Endothelial cell of umbilical vein (primary cell): ENCODE data around the gene SLC25A46. TPM values are rescaled to one million over a fixed set of nuclear protein-coding genes. Genes with fewer than 3 reads are reported as not detected.

Experiments used
- BruUV-seq: library from RNA; stranded (reverse); fragments of 400-500 nt; replicated peaks from 2 replicates; lab custom pipeline; 2021; lab: Mats Ljungman, UMichigan
- CTCF ChIA-PET: fragments of 300-600, 350-600 bp; sonication (Branson Sonifier 250); formaldehyde crosslinking; loops from one replicate; lab custom pipeline; 2021; ENCODE audit warnings: antibody characterized with exemption, inconsistent platforms; lab: Charles Lee
- POLR2A ChIA-PET: fragments of 300-600, 350-600 bp; sonication (Branson Sonifier 250); formaldehyde crosslinking; loops from one replicate; lab custom pipeline; 2021; ENCODE audit warnings: antibody characterized with exemption, inconsistent platforms; lab: Charles Lee
- DNase-seq: peaks from one replicate; pipeline ENCODE4 v3.0.0-alpha.2; 2011; ENCODE audit warnings: low read depth, low spot score
- FAIRE-seq: peaks from 2 replicates; lab custom pipeline; 2011; peaks lifted over from hg19 to GRCh38; lab: Jason Lieb, UNC
- H2AFZ ChIP-seq: 2 replicates; pipeline ENCODE4 v1.6.0; 2012; ENCODE audit warnings: low read depth, low read length, control low read depth, inconsistent platforms
- H3K27ac ChIP-seq: 2 replicates; pipeline ENCODE4 v1.5.1; 2011; ENCODE audit warnings: low read depth, mild to moderate bottlenecking, control low read depth, low read length, moderate library complexity; ENCODE audit not compliant: insufficient read depth
- H3K27me3 ChIP-seq, 2 experiments: 2 replicates each; pipeline versions ENCODE4 v1.6.0 to v1.6.1; 2011; ENCODE audit warnings: low read length in 2 of 2, mixed read lengths in 1 of 2; ENCODE audit not compliant: control insufficient read depth in 2 of 2, insufficient read depth in 2 of 2
- H3K36me3 ChIP-seq, 2 experiments: 2 replicates in 1 of 2; 3 replicates in 1 of 2; pipeline ENCODE4 v1.5.1; 2011; ENCODE audit warnings: low read length in 2 of 2, mild to moderate bottlenecking in 1 of 2, moderate library complexity in 1 of 2; ENCODE audit not compliant: control insufficient read depth in 2 of 2, insufficient read depth in 2 of 2; ENCODE audit errors: extremely low read depth in 1 of 2
- H3K4me1 ChIP-seq: 3 replicates; pipeline ENCODE4 v1.5.1; 2011; ENCODE audit warnings: mild to moderate bottlenecking, low read length; ENCODE audit not compliant: control insufficient read depth, insufficient read depth; ENCODE audit errors: extremely low read depth
- H3K4me2 ChIP-seq: 2 replicates; pipeline ENCODE4 v1.6.1; 2011; ENCODE audit warnings: low read length, control low read depth, mixed read lengths; ENCODE audit not compliant: insufficient read depth
- H3K4me3 ChIP-seq, 3 experiments: fragments of 200-600 bp in 1 of 3; sonication (generic), shearing (Covaris generic) in 1 of 3; replicated peaks in 1 of 3; 2 replicates each; pipeline ENCODE4 v1.5.1; 2011 to 2016; ENCODE audit warnings: control low read depth in 3 of 3, low read length in 3 of 3, mild to moderate bottlenecking in 2 of 3, inconsistent platforms in 1 of 3, low read depth in 1 of 3, moderate library complexity in 1 of 3; ENCODE audit not compliant: insufficient read depth in 1 of 3
- H3K79me2 ChIP-seq: 2 replicates; pipeline ENCODE4 v1.6.0; 2012; ENCODE audit warnings: low read length, inconsistent platforms; ENCODE audit not compliant: control insufficient read depth, insufficient read depth
- H3K9ac ChIP-seq: replicated peaks from 2 replicates; pipeline ENCODE3; 2011; ENCODE audit warnings: low read length, control low read depth; ENCODE audit not compliant: insufficient read depth; ENCODE audit errors: extremely low read depth
- H3K9me1 ChIP-seq: replicated peaks from 3 replicates; pipeline ENCODE4 v1.6.0; 2011; ENCODE audit warnings: mild to moderate bottlenecking, low read length; ENCODE audit not compliant: control insufficient read depth, insufficient read depth; ENCODE audit errors: extremely low read depth
- H3K9me3 ChIP-seq: replicated peaks from 2 replicates; pipeline ENCODE4 v1.5.1; 2012; ENCODE audit warnings: low read length, inconsistent platforms; ENCODE audit not compliant: control insufficient read depth, insufficient read depth
- H4K20me1 ChIP-seq: replicated peaks from 2 replicates; pipeline ENCODE3; 2011; ENCODE audit warnings: mild to moderate bottlenecking, low read length; ENCODE audit not compliant: control insufficient read depth, insufficient read depth; ENCODE audit errors: extremely low read depth
- EZH2 ChIP-seq: IDR thresholded peaks from 2 replicates; pipeline ENCODE4 v1.6.1; 2012; ENCODE audit warnings: borderline replicate concordance, low read depth, mild to moderate bottlenecking, moderate library complexity, low read length, inconsistent platforms; ENCODE audit not compliant: severe bottlenecking
- FOS ChIP-seq: IDR thresholded peaks from 2 replicates; pipeline ENCODE4 v1.6.1; 2011; ENCODE audit warnings: mild to moderate bottlenecking, low read length, moderate library complexity, borderline replicate concordance; ENCODE audit not compliant: insufficient read depth
- GATA2 ChIP-seq: IDR thresholded peaks from 2 replicates; pipeline ENCODE4 v1.7.0; 2011; ENCODE audit warnings: low read depth, mild to moderate bottlenecking, moderate library complexity, mixed read lengths, low read length; ENCODE audit not compliant: insufficient read length, insufficient read depth
- JUN ChIP-seq: IDR thresholded peaks from 2 replicates; pipeline ENCODE4 v1.6.1; 2011; ENCODE audit warnings: borderline replicate concordance, low read depth; ENCODE audit not compliant: insufficient read length, insufficient read depth
- MAX ChIP-seq: IDR thresholded peaks from 2 replicates; pipeline ENCODE4 v1.6.1; 2011; ENCODE audit not compliant: insufficient read depth, insufficient read length
- MYC ChIP-seq: IDR thresholded peaks from one replicate; pipeline ENCODE4 v1.6.1; 2011; ENCODE audit warnings: mild to moderate bottlenecking, low read depth, low read length
- POLR2A ChIP-seq: IDR thresholded peaks from 2 replicates; pipeline ENCODE4 v1.6.1; 2012; ENCODE audit warnings: low read depth, mild to moderate bottlenecking, control low read depth, low read length
- POLR2AphosphoS5 ChIP-seq: IDR thresholded peaks from 2 replicates; pipeline ENCODE4 v1.6.1; 2012; ENCODE audit warnings: low read depth, mild to moderate bottlenecking, control low read depth, low read length, moderate library complexity; ENCODE audit not compliant: insufficient read depth
- dilution Hi-C: fragments of 300-500 bp; cut with MboI; formaldehyde crosslinking; loops from one replicate; pipeline ENCODE4 v1.15.0; 2019; ENCODE audit warnings: low sequenced_read_pairs; ENCODE audit not compliant: extremely low pct_ligation_motif_present
- intact Hi-C: fragments of 100-400 bp; cut with micrococcal nuclease; formaldehyde crosslinking; loops from one replicate; pipeline ENCODE4 v1.10.0; 2022
- polyA plus RNA-seq, 4 experiments: library from polyadenylated mRNA; depleted of rRNA in 3 of 4; stranded (reverse) in 3 of 4; unstranded in 1 of 4; fragments of >200 nt; gene quantifications; 2 replicates each; pipeline versions ENCODE4 v1.2.1 to v1.2.3, GENCODE V29; 2011 to 2012; ENCODE audit warnings: missing spikeins in 1 of 4
- total RNA-seq: library from RNA; stranded (reverse); gene quantifications from 2 replicates; pipeline ENCODE4 v1.2.3, GENCODE V29; 2021
- TF ChIP-seq, protein P1 (sequence below), 2 donors: IDR thresholded peaks; 1 replicate in 1 of 2; 2 replicates in 1 of 2; pipeline ENCODE4 v1.5.1; 2011; ENCODE audit warnings: low read length in 2 of 2, mild to moderate bottlenecking in 2 of 2, moderate library complexity in 2 of 2, control low read depth in 1 of 2, inconsistent platforms in 1 of 2, low read depth in 1 of 2; ENCODE audit not compliant: insufficient read depth in 1 of 2; ENCODE audit errors: extremely low read depth in 1 of 2

The SLC25A46 gene
- total and polyA plus RNA-seq, 2 donors (not counting 3 experiments of a cell fraction or from before 2014, with no cell fraction given) = 13.5 to 31.1 TPM

GRCh38 chr5:110803467-110804326, 64.9 kb downstream of the SLC25A46 start:
- dilution Hi-C loops = no loop called here
- BruUV-seq = no TSS peak

More at GRCh38 chr5:110803467-110804326, 64.9 kb downstream of the SLC25A46 start:
- H3K9ac ChIP-seq = no peak overlapping the region
- no peaks in the 10 kb centered on the region for H4K20me1 ChIP-seq
- H3K36me3 ChIP-seq = no peaks in the 10 kb centered on the region
- intact Hi-C loops = no loop called here
- TF ChIP-seq EZH2 (no peak), POLR2A (no peak), GATA2 (no peak), POLR2AphosphoS5 (no peak), JUN (no peak), MYC (no peak), MAX (no peak), FOS (no peak)
- TF ChIP-seq, protein P1, sequence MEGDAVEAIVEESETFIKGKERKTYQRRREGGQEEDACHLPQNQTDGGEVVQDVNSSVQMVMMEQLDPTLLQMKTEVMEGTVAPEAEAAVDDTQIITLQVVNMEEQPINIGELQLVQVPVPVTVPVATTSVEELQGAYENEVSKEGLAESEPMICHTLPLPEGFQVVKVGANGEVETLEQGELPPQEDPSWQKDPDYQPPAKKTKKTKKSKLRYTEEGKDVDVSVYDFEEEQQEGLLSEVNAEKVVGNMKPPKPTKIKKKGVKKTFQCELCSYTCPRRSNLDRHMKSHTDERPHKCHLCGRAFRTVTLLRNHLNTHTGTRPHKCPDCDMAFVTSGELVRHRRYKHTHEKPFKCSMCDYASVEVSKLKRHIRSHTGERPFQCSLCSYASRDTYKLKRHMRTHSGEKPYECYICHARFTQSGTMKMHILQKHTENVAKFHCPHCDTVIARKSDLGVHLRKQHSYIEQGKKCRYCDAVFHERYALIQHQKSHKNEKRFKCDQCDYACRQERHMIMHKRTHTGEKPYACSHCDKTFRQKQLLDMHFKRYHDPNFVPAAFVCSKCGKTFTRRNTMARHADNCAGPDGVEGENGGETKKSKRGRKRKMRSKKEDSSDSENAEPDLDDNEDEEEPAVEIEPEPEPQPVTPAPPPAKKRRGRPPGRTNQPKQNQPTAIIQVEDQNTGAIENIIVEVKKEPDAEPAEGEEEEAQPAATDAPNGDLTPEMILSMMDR (IDR thresholded peaks at IDR 0.05; ENCODE audit: extremely low read depth in 1 of 2, insufficient read depth in 1 of 2, low read depth in 1 of 2, low read length in 2 of 2) = no peak
- H3K9me3 ChIP-seq = no peaks in the 10 kb centered on the region
- no peaks in the 10 kb centered on the region for H3K27me3 ChIP-seq
- no peak for FAIRE-seq
- H3K4me3 ChIP-seq = no peak overlapping the region
- H3K9me1 ChIP-seq = no peaks in the 10 kb centered on the region
- no peak overlapping the region for H3K4me2 ChIP-seq
- no peaks in the 10 kb centered on the region for H3K4me1 ChIP-seq
- no peak overlapping the region for H3K27ac ChIP-seq
- ChIA-PET POLR2A (no interaction called here), CTCF (no interaction called here)
- H3K79me2 ChIP-seq = no peaks in the 10 kb centered on the region
- no peak overlapping the region for H2AFZ ChIP-seq
- no peak for DNase-seq
